Epithelial cell of esophagus (primary cell): ENCODE results near the gene CNKSR1.

Experiments used
- DNase-seq: peaks from one replicate; pipeline ENCODE4 v3.0.0; 2010; ENCODE audit warnings: low read depth
- H3K4me3 ChIP-seq: 2 replicates; pipeline ENCODE4 v1.5.1; 2011; ENCODE audit warnings: mild to moderate bottlenecking, low read length, control low read depth
- TF ChIP-seq, protein P1 (sequence below): IDR thresholded peaks from 2 replicates; pipeline ENCODE4 v1.5.1; 2011; ENCODE audit warnings: low read depth, mild to moderate bottlenecking, low read length, control low read depth, inconsistent platforms; ENCODE audit not compliant: insufficient read depth; ENCODE audit errors: missing control alignments

Gene CNKSR1

DNA sequence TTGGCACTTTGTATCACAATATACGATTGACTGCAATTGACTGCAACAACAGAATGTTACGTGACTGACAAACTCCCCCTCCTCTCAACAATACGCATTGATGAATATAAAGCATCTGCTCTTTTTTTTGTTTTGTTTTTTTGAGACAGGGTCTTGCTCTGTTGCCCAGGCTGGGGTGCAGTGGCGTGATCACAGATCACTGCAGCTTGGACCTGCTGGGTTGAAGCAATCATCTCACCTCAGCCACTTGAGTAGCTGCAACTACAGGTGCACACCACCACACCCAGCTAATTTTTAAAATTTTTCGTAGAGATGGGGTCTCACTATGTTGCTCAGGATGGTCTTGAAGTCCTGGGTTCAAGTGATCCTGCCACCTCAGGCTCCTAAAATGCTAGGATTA is 35.4 kb downstream of the CNKSR1 start:
- no peak for DNase-seq
- H3K4me3 ChIP-seq, result no peak overlapping the region
- TF ChIP-seq, protein P1, sequence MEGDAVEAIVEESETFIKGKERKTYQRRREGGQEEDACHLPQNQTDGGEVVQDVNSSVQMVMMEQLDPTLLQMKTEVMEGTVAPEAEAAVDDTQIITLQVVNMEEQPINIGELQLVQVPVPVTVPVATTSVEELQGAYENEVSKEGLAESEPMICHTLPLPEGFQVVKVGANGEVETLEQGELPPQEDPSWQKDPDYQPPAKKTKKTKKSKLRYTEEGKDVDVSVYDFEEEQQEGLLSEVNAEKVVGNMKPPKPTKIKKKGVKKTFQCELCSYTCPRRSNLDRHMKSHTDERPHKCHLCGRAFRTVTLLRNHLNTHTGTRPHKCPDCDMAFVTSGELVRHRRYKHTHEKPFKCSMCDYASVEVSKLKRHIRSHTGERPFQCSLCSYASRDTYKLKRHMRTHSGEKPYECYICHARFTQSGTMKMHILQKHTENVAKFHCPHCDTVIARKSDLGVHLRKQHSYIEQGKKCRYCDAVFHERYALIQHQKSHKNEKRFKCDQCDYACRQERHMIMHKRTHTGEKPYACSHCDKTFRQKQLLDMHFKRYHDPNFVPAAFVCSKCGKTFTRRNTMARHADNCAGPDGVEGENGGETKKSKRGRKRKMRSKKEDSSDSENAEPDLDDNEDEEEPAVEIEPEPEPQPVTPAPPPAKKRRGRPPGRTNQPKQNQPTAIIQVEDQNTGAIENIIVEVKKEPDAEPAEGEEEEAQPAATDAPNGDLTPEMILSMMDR, result no peak

DNA sequence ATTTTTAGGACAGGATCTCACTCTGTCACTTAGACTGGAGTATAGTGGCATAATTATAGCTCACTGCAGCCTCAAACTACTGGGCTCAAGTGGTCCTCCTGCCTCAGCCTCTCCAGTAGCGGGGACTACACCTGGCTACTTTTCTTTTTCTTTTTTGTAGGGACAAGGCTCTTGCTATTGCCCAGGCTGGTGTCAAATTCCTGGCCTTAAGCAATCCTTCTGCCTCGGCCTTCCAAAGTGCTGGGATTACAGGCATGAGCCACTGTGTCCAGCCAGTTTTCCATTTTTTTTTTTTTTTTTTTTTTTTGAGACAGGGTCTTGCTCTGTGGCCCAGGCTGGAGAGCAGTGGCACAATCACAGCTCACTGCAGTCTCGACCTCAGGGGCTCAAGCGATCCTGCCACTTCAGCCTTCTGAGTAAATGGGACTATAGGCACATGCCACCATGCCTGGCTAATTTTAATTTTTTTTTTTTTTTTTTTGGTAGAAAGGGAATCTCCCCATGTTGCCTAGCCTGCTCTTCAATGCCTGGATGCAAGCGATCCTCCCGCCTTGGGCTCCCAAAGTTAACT is 36.1 kb downstream of the CNKSR1 start:
- DNase-seq, result no peak
- no peak overlapping the region for H3K4me3 ChIP-seq
- TF ChIP-seq, protein P1, result no peak

DNA sequence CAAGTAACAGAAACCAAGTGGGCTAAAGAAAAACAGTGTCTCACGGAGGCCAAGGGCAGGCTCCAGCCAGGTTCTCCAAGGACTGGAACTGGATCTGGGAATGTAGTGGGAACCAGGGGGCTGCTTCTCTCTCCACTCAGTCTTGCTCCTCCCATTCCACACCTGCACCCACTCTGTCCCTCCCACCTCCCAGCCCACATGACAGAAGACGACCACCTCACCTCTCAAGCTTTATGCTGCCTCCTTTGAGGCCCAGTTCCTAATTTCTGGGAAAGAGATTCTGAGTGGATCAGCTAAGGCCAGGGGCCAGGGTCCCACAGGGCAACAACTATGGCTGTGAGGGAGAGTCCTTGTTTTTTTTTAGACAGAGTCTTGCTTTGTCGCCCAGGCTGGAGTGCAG is 38.0 kb downstream of the CNKSR1 start:
- TF ChIP-seq, protein P1, result no peak

DNA sequence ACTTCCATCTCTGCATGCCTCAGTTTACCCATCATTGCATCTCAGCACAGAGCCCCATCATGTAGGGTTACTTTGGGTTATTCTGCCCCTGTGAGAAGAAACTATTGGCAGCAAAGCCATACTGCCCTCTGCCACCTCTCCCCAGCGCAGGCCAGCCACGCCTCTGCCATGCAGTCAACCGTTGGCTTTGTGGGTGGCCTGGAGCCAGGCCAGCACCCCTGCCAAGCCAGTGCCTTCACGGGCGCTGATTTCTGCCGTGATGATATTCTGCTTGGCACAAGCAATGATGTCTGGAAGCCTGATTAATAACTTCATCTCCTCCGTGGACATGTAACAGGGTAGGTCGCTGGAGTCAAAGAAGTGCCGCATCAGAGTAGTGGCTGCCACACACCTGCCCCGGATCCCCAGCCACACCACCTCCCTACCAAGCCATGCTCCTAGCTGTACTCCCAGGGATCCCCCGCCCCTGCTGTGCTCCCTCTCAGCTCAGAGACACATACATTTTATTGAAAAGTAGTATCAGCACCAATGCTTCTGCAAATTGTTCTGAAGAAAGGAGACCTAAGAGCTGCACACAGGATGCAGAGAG is 41.7 kb downstream of the CNKSR1 start:
- H3K4me3 ChIP-seq, result no peak overlapping the region

More for the DNA sequence above, 38.0 kb downstream of the CNKSR1 start:
- H3K4me3 ChIP-seq, result no peak overlapping the region
- no peak for DNase-seq

DNA sequence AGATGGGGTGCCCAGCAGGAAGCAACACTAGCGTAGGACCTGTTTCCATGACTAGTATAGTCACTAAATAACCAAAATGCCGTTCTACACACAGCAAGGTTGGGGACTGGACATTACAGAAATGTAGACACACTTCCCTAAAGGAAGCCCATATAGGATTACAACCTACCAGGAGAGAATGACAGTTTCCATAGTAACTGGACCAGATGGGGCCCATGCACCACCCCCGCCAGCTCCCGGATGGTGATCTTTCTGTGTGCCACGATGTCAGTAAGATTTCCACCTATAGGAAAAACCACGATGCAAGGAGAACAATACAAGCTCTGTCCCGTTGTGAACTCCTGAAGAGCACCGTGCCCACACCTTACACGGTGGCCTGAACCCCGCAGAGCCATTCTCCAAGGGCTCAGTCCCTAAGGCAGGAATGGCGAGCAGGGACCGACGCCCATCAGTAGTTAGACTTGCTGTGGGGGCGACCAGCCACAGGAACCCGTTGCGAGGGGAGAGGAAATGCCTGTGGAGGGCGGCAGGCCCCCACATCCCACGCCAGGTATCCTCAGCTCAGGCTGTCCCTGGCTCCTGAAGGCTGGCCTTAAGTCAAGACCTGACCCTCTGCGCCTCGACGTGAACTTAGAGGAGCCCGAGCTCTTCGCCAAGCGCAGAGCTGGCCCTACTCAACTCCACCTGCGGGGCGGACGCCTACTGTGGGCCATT is 43.1 kb downstream of the CNKSR1 start:
- no peak for DNase-seq
- TF ChIP-seq, protein P1, result no peak
- no peak overlapping the region for H3K4me3 ChIP-seq

More for the DNA sequence above, 41.7 kb downstream of the CNKSR1 start:
- TF ChIP-seq, protein P1, result no peak
- no peak for DNase-seq

DNA sequence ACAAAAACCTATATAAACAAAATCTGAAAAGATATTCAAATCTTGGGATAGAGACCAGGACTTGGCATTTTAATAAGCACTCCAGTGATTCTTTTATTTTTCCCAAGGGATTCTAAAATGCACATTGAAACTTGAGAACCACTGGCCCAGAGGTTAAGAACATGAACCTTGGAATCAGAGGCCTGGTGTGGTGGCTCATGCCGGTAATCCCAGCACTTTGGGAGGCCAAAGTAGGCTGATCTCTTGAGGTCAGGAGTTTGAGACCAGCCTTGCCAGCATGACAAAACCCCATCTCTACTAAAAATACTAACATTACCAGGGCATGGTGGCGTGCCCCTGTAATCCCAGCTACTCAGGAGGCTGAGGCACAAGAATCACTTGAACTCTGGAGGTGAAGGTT is 43.8 kb downstream of the CNKSR1 start:
- no peak overlapping the region for H3K4me3 ChIP-seq
- TF ChIP-seq, protein P1, result no peak
- DNase-seq, result no peak

DNA sequence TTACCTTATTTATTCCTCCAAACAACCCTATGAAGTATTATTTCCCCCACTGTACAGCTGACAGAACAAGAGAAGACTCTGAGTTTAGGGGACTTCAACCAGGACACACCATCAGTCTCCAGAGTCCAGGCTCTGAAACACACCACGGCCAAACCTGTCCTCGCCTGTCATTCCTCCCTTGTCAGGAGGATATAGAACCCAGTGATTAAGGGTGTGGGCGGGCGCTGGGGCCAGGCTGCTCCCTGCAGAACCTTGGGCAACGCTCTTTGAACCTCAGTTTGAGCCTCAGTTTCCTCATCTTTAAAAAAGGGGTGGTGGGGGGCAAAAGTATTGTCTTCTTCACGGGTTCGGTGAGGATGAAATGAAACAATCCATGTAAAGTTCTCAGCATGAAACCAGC is 47.3 kb downstream of the CNKSR1 start:
- H3K4me3 ChIP-seq, result no peak overlapping the region
- no peak for DNase-seq
- TF ChIP-seq, protein P1, result no peak
